Trophoblast cell (in vitro differentiated cells and primary cell): ENCODE results near the gene GSTA5.
"Not testable (repeated sequence)": the region's sequence is repeated elsewhere in the genome, so short reads cannot be mapped to it uniquely, and the experiment has no call there.

ENCODE experiments used
- DNase-seq, 2 donors: peaks; one replicate each; pipeline ENCODE4 v3.0.0-alpha.2; 2016
- H2AFZ ChIP-seq: 2 replicates; pipeline ENCODE4 v1.6.1; 2013; ENCODE audit warnings: low read length, moderate library complexity, mild to moderate bottlenecking; ENCODE audit not compliant: insufficient read depth, poor library complexity
- H2AK5ac ChIP-seq: 2 replicates; pipeline ENCODE4 v1.6.1; 2013; ENCODE audit warnings: mild to moderate bottlenecking, low read length
- H2BK120ac ChIP-seq: 2 replicates; pipeline ENCODE4 v1.6.1; 2013; ENCODE audit warnings: low read length, mild to moderate bottlenecking, moderate library complexity; ENCODE audit not compliant: insufficient read depth, poor library complexity
- H2BK12ac ChIP-seq: 2 replicates; pipeline ENCODE4 v1.6.1; 2013; ENCODE audit warnings: mild to moderate bottlenecking, low read length, moderate library complexity
- H2BK5ac ChIP-seq: 2 replicates; pipeline ENCODE4 v1.6.1; 2013; ENCODE audit warnings: low read length, low read depth, moderate library complexity, mild to moderate bottlenecking; ENCODE audit not compliant: poor library complexity
- H3K14ac ChIP-seq: 2 replicates; pipeline ENCODE4 v1.6.1; 2013; ENCODE audit warnings: mild to moderate bottlenecking, low read length
- H3K18ac ChIP-seq: 2 replicates; pipeline ENCODE4 v1.6.1; 2013; ENCODE audit warnings: mild to moderate bottlenecking, low read length
- H3K23ac ChIP-seq: 2 replicates; pipeline ENCODE4 v1.6.1; 2013; ENCODE audit warnings: low read length
- H3K27ac ChIP-seq: 2 replicates; pipeline ENCODE4 v1.5.1; 2013; ENCODE audit warnings: low read depth, mild to moderate bottlenecking, inconsistent platforms, low read length, moderate library complexity
- H3K27me3 ChIP-seq: 2 replicates; pipeline ENCODE4 v1.6.1; 2013; ENCODE audit warnings: inconsistent platforms, mild to moderate bottlenecking, low read length, moderate library complexity; ENCODE audit not compliant: insufficient read depth
- H3K36me3 ChIP-seq, 2 experiments: 1 replicate in 1 of 2; 2 replicates in 1 of 2; pipeline ENCODE4 v1.6.1; 2013; ENCODE audit warnings: low read length in 2 of 2, mild to moderate bottlenecking in 2 of 2, moderate library complexity in 1 of 2; ENCODE audit not compliant: insufficient read depth in 2 of 2, control insufficient read depth in 1 of 2
- H3K4ac ChIP-seq: 2 replicates; pipeline ENCODE4 v1.6.1; 2013; ENCODE audit warnings: low read depth, mild to moderate bottlenecking, low read length, moderate library complexity
- H3K4me1 ChIP-seq, 2 experiments: 1 replicate in 1 of 2; 2 replicates in 1 of 2; pipeline ENCODE4 v1.6.1; 2013; ENCODE audit warnings: low read length in 2 of 2, mild to moderate bottlenecking in 2 of 2, moderate library complexity in 1 of 2; ENCODE audit not compliant: insufficient read depth in 2 of 2, control insufficient read depth in 1 of 2
- H3K4me2 ChIP-seq: 2 replicates; pipeline ENCODE4 v1.6.1; 2013; ENCODE audit warnings: inconsistent platforms, mild to moderate bottlenecking, low read length, moderate library complexity
- H3K4me3 ChIP-seq: 2 replicates; pipeline ENCODE4 v1.5.1; 2013; ENCODE audit warnings: mild to moderate bottlenecking, low read depth, low read length, inconsistent platforms
- H3K79me1 ChIP-seq: one replicate; pipeline ENCODE4 v1.6.1; 2013; ENCODE audit warnings: low read length
- H3K79me2 ChIP-seq: 2 replicates; pipeline ENCODE4 v1.6.1; 2013; ENCODE audit warnings: low read length, mild to moderate bottlenecking; ENCODE audit not compliant: control insufficient read depth, insufficient read depth, poor library complexity
- H3K9ac ChIP-seq: 2 replicates; pipeline ENCODE4 v1.6.1; 2013; ENCODE audit warnings: mild to moderate bottlenecking, low read length
- H3K9me3 ChIP-seq: 2 replicates; pipeline ENCODE4 v1.6.1; 2013; ENCODE audit warnings: low read depth, mild to moderate bottlenecking, control low read depth, inconsistent platforms, low read length; ENCODE audit not compliant: insufficient read depth
- H4K12ac ChIP-seq: 2 replicates; pipeline ENCODE4 v1.6.1; 2013; ENCODE audit warnings: low read depth, mild to moderate bottlenecking, low read length, moderate library complexity
- H4K8ac ChIP-seq: 2 replicates; pipeline ENCODE4 v1.6.1; 2013; ENCODE audit warnings: low read depth, mild to moderate bottlenecking, low read length, moderate library complexity
- H4K91ac ChIP-seq: one replicate; pipeline ENCODE4 v1.6.1; 2013; ENCODE audit warnings: low read depth, mild to moderate bottlenecking, low read length, moderate library complexity
- WGBS: extraction: QIAGEN DNeasy Blood & Tissue Kit; methylation state at CpG from one replicate; pipeline ENCODE4 v1.1.7; 2013; ENCODE audit warnings: missing lambda C conversion rate; ENCODE audit not compliant: insufficient read length, insufficient coverage; ENCODE audit errors: extremely low coverage; 5-methylcytosine and 5-hydroxymethylcytosine counted together

GSTA5 gene

GRCh38 chr6:52827073-52827783 lies 13.4 kb downstream of the GSTA5 start:
- not testable (repeated sequence) for H3K18ac ChIP-seq, H2AFZ ChIP-seq, H3K4ac ChIP-seq, H3K4me1 ChIP-seq, H3K27me3 ChIP-seq, H3K4me3 ChIP-seq, H3K79me2 ChIP-seq, H3K9ac ChIP-seq, H2BK5ac ChIP-seq, H2BK12ac ChIP-seq, H2AK5ac ChIP-seq, DNase-seq, H3K27ac ChIP-seq, H4K91ac ChIP-seq, H2BK120ac ChIP-seq, H4K12ac ChIP-seq, H3K4me2 ChIP-seq, H3K23ac ChIP-seq, H3K14ac ChIP-seq, H3K79me1 ChIP-seq, H3K36me3 ChIP-seq, H4K8ac ChIP-seq
- peaks cover 10% of the 10 kb centered on the region for H3K9me3 ChIP-seq
- no CpG with 5 or more reads among the region's 1 CpG for WGBS

GRCh38 chr6:52826513-52826912 lies 14.1 kb downstream of the GSTA5 start:
- Histone ChIP-seq H3K4me3 (no peak overlapping the region), H3K27ac (no peak overlapping the region), H3K36me3 (no peaks in the 10 kb centered on the region), H2BK5ac (no peak overlapping the region), H2AFZ (no peak overlapping the region), H3K9ac (no peak overlapping the region), H4K12ac (no peak overlapping the region), H3K4ac (no peak overlapping the region), H2BK12ac (no peak overlapping the region), H3K79me1 (no peaks in the 10 kb centered on the region), H3K18ac (no peak overlapping the region), H3K23ac (no peak overlapping the region), H2AK5ac (no peak overlapping the region), H3K79me2 (no peaks in the 10 kb centered on the region), H3K9me3 (peaks cover 12% of the 10 kb centered on the region), H2BK120ac (no peak overlapping the region), H3K27me3 (no peaks in the 10 kb centered on the region), H3K4me1 (no peaks in the 10 kb centered on the region), H3K14ac (no peak overlapping the region), H4K91ac (no peak overlapping the region), H4K8ac (no peak overlapping the region), H3K4me2 (no peak overlapping the region)
- no peak for DNase-seq
- WGBS = 100% methylated on average over 1 of the region's 1 CpG

- H4K8ac ChIP-seq, H3K23ac ChIP-seq, H3K27ac ChIP-seq, DNase-seq, H3K27me3 ChIP-seq, H3K4me3 ChIP-seq, H4K12ac ChIP-seq, H3K4me2 ChIP-seq, H3K4me1 ChIP-seq, H2BK5ac ChIP-seq, H3K36me3 ChIP-seq, H3K14ac ChIP-seq, H3K9ac ChIP-seq, H2BK12ac ChIP-seq, H3K79me1 ChIP-seq, H4K91ac ChIP-seq, H3K18ac ChIP-seq, H3K79me2 ChIP-seq, H2BK120ac ChIP-seq, H2AFZ ChIP-seq, H3K4ac ChIP-seq, H2AK5ac ChIP-seq: not testable (repeated sequence)
- WGBS = no CpG with 5 or more reads among the region's 4 CpGs
- H3K9me3 ChIP-seq = peaks cover 12% of the 10 kb centered on the region
Observed at GRCh38 chr6:52825900-52826459, 14.6 kb downstream of the GSTA5 start.

- DNase-seq, H2BK5ac ChIP-seq, H4K8ac ChIP-seq, H3K4me3 ChIP-seq, H3K36me3 ChIP-seq, H3K27ac ChIP-seq, H4K91ac ChIP-seq, H3K4me1 ChIP-seq, H3K14ac ChIP-seq, H3K23ac ChIP-seq, H2BK12ac ChIP-seq, H3K79me2 ChIP-seq, H3K4ac ChIP-seq, H2AFZ ChIP-seq, H3K79me1 ChIP-seq, H2BK120ac ChIP-seq, H4K12ac ChIP-seq, H3K18ac ChIP-seq, H2AK5ac ChIP-seq, H3K9ac ChIP-seq, H3K27me3 ChIP-seq, H3K4me2 ChIP-seq: not testable (repeated sequence)
- WGBS = no CpG with 5 or more reads among the region's 25 CpGs
- H3K9me3 ChIP-seq = peaks cover 12% of the 10 kb centered on the region
Observed at GRCh38 chr6:52825270-52825793, 15.3 kb downstream of the GSTA5 start.
